Tibial artery (tissue), 4 donors: Measurements from ENCODE around the gene CBL.

ENCODE experiments used
- DNase-seq, 2 donors: peaks; one replicate each; pipeline ENCODE4 v3.0.0-alpha.2; 2019
- H3K27ac ChIP-seq, 2 donors: fragments of 200-600 bp; sonication (generic) in 1 of 2; 1 replicate in 1 of 2; 2 replicates in 1 of 2; pipeline ENCODE4 v1.5.1; 2018 to 2019; ENCODE audit warnings: mild to moderate bottlenecking in 1 of 2
- H3K27me3 ChIP-seq, 2 donors: fragments of 200-600 bp; sonication (generic) in 1 of 2; one replicate each; pipeline versions ENCODE4 v1.5.1 to v1.6.0; 2016 to 2019
- H3K36me3 ChIP-seq, 3 donors: fragments of 200-600 bp; sonication (generic) in 2 of 3; one replicate each; pipeline ENCODE4 v1.5.1; 2016 to 2019; ENCODE audit warnings: mild to moderate bottlenecking in 2 of 3
- H3K4me1 ChIP-seq, 4 donors: fragments of 200-600 bp; sonication (generic) in 2 of 4; 1 replicate in 3 of 4; 2 replicates in 1 of 4; pipeline ENCODE4 v1.5.1; 2016 to 2019
- H3K4me3 ChIP-seq, 2 donors: fragments of 200-600 bp; sonication (generic) in 1 of 2; 1 replicate in 1 of 2; 2 replicates in 1 of 2; pipeline ENCODE4 v1.5.1; 2018 to 2019; ENCODE audit warnings: mild to moderate bottlenecking in 2 of 2
- H3K9me3 ChIP-seq, 3 donors: fragments of 200-600 bp; sonication (generic) in 1 of 3; one replicate each; pipeline ENCODE4 v1.5.1; 2016 to 2019
- CTCF ChIP-seq, 2 experiments: fragments of 200-600 bp in 1 of 2; fragments of 450-650 bp in 1 of 2; IDR thresholded peaks; one replicate each; pipeline ENCODE4 v1.5.1; 2017 to 2019; ENCODE audit warnings: antibody characterized with exemption in 2 of 2, mild to moderate bottlenecking in 1 of 2, moderate library complexity in 1 of 2
- intact Hi-C: fragments of 100-400 bp; cut with DNase I; formaldehyde crosslinking; loops from one replicate; pipeline ENCODE4 v1.15.0; 2023; ENCODE audit warnings: low total_unique reads

The CBL gene

DNA sequence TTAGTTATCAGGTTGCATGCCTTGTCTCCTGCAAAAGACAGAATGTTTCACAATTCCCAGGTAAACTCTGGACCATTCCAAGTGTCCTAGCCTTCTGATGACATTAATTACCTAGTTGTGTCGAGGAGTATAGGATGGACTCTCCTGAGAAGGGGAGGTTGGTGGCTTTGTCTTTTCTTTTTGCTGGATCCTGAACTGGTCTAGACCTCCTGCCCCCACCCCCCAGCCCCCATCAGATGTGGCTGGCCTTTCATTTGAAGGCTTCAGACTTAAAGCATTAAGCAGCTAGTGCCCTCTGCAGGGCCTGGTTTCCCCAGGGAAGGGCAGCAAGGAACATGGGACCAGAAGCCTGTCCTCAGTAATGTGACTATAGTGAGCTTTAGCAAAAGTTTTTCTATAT lies 101.1 kb downstream of the CBL start:
- H3K36me3 ChIP-seq: peaks cover 52 to 64% (median 54%) of the 10 kb centered on the region in 3 donors
- peak overlapping the region; percentile 99 for H3K27ac ChIP-seq
- no peak overlapping the region for H3K4me3 ChIP-seq
- peaks cover 0 to 77% (median 58%) of the 10 kb centered on the region in 4 donors for H3K4me1 ChIP-seq
- no peaks in the 10 kb centered on the region for H3K9me3 ChIP-seq
- H3K27me3 ChIP-seq: no peaks in the 10 kb centered on the region
- TF ChIP-seq CTCF (IDR thresholded peaks at IDR 0.05): peak in 1 of 2 experiments; percentile 14
- intact Hi-C loops: no loop called here
- DNase-seq: peak in 1 of 2 donors; percentile 80

DNA sequence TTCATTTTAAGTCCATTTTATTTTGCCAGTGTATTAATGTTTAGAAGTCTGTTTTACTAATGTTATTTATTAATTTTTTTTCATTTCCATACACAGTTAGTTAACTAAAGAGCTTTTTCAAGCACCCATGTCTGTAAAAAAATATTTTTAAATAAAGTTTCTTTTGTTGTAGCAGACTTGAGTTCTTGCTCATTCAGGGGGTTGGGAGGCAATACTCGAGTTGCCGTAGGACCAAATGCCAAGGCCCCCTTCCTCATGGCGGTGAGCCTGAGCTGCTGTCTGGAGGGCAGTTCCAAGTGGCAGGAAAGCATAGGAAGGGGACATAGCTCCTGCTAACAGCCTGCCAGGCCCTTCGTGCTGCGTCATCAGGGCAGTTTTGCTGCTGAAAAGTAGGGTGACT lies 101.8 kb downstream of the CBL start:
- Histone ChIP-seq H3K36me3 (peaks cover 60 to 65% (median 62%) of the 10 kb centered on the region in 3 donors), H3K9me3 (no peaks in the 10 kb centered on the region), H3K4me1 (peaks cover 0 to 84% (median 65%) of the 10 kb centered on the region in 4 donors), H3K27me3 (no peaks in the 10 kb centered on the region), H3K27ac (peak overlapping the region; percentile 99), H3K4me3 (no peak overlapping the region)
- no peak for TF ChIP-seq CTCF (IDR thresholded peaks at IDR 0.05)
- intact Hi-C loops: no loop called here
- DNase-seq: peak in 1 of 2 donors; percentile 83

DNA sequence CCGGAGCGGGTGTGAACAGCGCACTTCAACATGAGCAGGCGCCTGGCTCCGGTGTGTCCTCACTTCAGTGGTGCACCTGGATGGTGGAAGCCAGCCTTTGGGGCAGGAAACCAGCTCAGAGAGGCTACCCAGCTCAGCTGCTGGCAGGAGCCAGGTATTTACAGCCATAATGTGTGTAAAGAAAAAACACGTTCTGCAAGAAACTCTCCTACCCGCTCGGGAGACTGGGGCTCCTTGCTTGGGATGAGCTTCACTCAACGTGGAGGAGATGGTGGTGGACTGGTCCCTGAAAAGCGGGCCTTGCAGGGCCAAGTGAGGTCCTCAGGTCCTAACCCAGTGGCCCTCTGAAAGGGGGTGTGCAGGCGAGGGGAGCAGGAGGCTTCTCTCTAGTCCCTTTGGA lies 103.3 kb downstream of the CBL start:
- Histone ChIP-seq H3K27me3 (no peaks in the 10 kb centered on the region), H3K4me3 (no peak overlapping the region), H3K27ac (peak overlapping the region; percentile 99), H3K9me3 (no peaks in the 10 kb centered on the region), H3K36me3 (peaks cover 65 to 67% (median 67%) of the 10 kb centered on the region in 3 donors), H3K4me1 (peaks cover 0 to 98% (median 73%) of the 10 kb centered on the region in 4 donors)
- no peak for DNase-seq
- intact Hi-C loops: no loop called here
- no peak for TF ChIP-seq CTCF (IDR thresholded peaks at IDR 0.05)

DNA sequence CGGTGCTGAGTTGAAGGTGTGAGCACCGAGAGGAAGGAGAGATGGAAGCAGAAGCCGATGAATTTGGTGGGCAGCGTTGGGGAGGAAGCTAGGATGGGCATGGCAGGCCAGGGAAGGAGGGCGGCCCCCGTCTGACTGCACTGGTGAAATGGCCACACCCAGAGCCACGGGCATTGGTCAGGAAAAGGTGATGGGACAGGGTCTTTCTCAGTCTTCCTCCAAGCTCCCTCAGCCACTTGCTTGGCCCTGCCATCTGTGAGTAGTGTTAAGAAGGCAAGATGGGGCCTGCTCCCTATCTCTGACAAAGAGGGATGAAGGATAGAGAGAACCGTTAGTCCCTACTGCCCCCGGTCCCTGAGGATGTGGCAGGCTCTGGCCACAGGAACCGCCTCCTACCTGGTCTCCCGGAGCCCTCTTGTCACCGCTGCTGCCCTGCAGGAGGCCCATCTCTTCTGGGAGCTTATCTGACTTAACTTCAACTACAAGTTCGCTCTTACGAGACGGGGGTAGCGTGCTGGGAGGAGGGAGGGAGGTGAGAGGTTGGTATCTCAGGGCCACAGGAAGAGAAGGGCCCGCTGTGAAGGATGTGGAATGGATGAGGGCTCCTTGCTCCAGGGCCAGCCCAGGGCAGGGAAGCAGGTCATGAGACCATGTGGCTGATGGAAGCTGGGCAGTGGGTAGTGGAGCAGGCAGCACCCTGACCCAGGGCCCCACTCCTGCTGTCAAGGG lies 104.0 kb downstream of the CBL start:
- TF ChIP-seq CTCF (IDR thresholded peaks at IDR 0.05): no peak
- H3K27ac ChIP-seq: peak overlapping the region; percentile 99
- H3K4me3 ChIP-seq: peak overlapping the region in 1 of 2 donors; percentile 97
- peaks cover 72 to 74% (median 73%) of the 10 kb centered on the region in 3 donors for H3K36me3 ChIP-seq
- peaks cover 0 to 97% (median 72%) of the 10 kb centered on the region in 4 donors for H3K4me1 ChIP-seq
- peak in 1 of 2 donors; percentile 67 for DNase-seq
- intact Hi-C loops: no loop called here
- no peaks in the 10 kb centered on the region for H3K9me3 ChIP-seq
- no peaks in the 10 kb centered on the region for H3K27me3 ChIP-seq

DNA sequence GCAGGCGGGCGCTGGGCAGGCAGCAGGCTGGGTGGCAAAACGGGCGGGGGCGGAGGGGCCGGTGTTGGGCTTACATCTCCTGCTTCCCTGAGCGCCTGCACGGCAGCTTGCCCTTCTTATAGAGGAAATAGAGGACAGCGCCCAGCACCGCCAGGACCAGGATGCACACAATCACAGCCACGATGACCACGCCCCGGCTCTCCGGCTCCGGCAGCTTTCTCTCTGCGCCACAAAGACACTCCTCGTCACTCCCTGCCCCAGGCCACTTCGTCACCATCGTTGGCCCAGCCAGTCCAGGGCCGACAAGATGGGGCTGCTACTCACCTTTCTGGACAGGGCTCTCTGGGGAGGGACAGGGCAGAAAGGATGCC lies 104.5 kb downstream of the CBL start:
- H3K36me3 ChIP-seq: peaks cover 73 to 80% (median 77%) of the 10 kb centered on the region in 3 donors
- peak in 1 of 2 donors; percentile 71 for DNase-seq
- intact Hi-C loops: no loop called here
- no peak for TF ChIP-seq CTCF (IDR thresholded peaks at IDR 0.05)
- H3K27ac ChIP-seq: peak overlapping the region; percentile 99
- H3K9me3 ChIP-seq: no peaks in the 10 kb centered on the region
- no peaks in the 10 kb centered on the region for H3K27me3 ChIP-seq
- H3K4me3 ChIP-seq: peak overlapping the region; percentile 97 to 99
- peaks cover 0 to 92% (median 70%) of the 10 kb centered on the region in 4 donors for H3K4me1 ChIP-seq
